Measurements from ENCODE around the gene GRIK3.

DNA sequence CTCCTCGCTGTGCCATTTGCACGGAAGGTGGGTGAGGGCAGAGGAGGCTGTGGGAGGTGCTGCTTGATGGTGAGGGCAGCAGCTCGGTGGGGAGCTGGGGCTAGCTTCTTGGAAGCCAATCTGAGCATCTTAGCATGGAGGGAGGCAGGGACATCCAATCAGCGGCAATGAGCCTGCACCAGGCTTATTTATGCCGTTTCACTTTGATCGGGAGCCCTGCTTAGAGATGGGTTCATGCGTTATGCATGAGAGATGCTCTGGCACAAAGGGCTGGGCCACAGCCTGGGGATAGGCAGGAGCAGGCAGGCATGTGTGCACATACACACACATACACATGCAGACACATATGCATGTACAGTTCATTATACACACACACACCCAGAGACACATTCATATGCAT is 220.2 kb downstream of the GRIK3 start:
- TF ChIP-seq, protein P1, sequence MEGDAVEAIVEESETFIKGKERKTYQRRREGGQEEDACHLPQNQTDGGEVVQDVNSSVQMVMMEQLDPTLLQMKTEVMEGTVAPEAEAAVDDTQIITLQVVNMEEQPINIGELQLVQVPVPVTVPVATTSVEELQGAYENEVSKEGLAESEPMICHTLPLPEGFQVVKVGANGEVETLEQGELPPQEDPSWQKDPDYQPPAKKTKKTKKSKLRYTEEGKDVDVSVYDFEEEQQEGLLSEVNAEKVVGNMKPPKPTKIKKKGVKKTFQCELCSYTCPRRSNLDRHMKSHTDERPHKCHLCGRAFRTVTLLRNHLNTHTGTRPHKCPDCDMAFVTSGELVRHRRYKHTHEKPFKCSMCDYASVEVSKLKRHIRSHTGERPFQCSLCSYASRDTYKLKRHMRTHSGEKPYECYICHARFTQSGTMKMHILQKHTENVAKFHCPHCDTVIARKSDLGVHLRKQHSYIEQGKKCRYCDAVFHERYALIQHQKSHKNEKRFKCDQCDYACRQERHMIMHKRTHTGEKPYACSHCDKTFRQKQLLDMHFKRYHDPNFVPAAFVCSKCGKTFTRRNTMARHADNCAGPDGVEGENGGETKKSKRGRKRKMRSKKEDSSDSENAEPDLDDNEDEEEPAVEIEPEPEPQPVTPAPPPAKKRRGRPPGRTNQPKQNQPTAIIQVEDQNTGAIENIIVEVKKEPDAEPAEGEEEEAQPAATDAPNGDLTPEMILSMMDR (conservative IDR thresholded peaks at IDR 0.05 in 1 of 2, IDR thresholded peaks at IDR 0.05 in 1 of 2; ENCODE audit: extremely low read depth in 1 of 2, insufficient read depth in 1 of 2, low read depth in 1 of 2, low read length in 2 of 2) = no peak
- TF ChIP-seq EZH2 (IDR thresholded peaks at IDR 0.05; ENCODE audit: borderline replicate concordance, low read length) = no peak
